Stimulated activated CD8-positive, alpha-beta memory T cell treated with anti-CD3 and anti-CD28 coated beads, Interleukin-12 subunit alpha, Interleukin-12 subunit beta, amount 100 ng/mL, for 24 hours (primary cell): Measurements from ENCODE around the gene TRIM62.

ENCODE experiments used
- DNase-seq: peaks from one replicate; pipeline ENCODE4 v3.0.0-alpha.2; 2020; ENCODE audit errors: extremely low read depth

The TRIM62 gene

DNA sequence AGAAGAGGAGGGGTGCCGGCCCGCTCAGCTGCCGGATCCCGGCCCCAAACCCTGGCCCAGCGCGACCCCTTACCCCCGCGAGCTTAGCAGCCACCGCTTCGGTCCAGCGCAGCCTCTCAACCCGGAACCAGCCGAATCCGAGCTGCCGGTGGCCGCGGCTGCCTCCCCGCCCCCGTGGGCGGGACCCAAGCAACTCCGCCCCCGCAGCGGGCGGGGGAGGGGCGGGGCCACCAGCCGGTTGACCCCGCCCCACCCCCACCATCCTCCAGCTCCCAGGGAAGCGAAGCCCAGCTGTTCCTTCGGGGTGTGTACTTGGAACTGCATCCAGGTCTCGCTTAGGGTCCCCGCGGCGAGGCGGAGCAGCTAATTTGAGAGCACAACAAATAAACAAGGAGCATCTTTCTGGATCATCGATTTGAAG lies at the start of gene TRIM62:
TSS of gene TRIM62 (minus strand) at position 123 of the 421 bp plus-strand sequence. CDS start 611 bp downstream, outside the sequence.
- peak; percentile 54 for DNase-seq

DNA sequence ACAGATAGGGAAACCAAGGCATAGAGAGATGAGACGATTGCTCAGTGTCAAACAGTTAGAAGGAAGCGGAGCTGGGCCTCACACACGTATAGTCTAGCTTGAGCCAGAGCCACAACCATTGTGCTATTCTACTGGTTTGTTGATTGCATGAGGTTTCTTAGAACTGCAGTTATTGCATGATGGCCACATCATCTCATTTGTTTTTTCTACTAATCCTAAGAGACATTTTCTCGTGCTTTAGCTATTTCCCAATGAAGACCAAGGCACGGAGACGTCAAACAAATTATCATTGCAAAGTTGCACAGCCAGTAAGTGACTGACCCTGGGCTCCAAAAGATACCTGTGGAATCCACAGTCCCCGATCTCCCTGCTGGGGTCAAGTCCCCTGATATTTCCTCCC lies 49.3 kb upstream of the TRIM62 start:
- DNase-seq = no peak

DNA sequence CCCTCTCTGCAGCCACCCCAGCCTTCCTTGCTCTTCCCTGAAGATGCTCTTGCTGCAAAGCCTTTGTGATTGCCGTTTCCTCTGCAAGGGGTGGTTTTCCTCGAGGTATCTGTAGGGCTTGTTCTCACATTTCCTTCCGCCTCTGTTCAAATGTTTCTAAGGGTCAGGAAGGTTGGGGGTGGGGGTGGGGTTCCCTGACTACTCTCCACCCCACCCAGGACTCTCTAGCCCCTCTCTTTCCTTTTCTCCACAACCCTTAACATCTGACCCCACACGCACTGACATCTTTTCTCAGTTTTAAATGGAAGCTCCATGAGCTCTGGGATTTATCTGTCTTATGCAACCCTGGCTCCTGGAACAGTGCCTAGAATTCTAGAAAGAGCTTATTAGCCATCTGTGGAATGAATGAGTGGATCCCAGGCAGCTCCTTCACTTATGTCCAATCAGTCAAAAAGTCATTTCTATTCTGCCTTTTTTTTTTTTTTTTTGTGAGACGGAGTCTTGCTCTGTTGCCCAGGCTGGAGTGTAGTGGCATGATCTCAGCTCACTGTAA lies 47.2 kb upstream of the TRIM62 start:
- no peak for DNase-seq

DNA sequence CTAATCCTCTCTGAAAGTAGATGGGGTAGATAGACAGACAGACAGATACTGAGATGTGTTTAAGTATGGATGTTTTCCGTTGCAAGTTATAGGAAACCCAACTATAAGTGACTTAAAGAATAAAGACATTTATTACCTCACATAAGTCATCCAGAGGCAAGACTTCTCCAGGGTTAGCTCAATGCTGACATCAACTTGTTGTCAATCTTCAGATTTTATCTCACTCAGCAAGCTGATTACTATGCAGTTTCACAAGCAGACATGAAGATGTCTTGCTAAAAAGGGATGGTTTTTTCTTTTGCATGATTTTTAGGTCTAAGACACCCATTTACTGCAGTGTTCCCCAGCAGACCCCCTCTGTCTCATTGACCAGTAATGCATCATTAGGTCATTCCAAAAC lies 43.7 kb upstream of the TRIM62 start:
- no peak for DNase-seq

DNA sequence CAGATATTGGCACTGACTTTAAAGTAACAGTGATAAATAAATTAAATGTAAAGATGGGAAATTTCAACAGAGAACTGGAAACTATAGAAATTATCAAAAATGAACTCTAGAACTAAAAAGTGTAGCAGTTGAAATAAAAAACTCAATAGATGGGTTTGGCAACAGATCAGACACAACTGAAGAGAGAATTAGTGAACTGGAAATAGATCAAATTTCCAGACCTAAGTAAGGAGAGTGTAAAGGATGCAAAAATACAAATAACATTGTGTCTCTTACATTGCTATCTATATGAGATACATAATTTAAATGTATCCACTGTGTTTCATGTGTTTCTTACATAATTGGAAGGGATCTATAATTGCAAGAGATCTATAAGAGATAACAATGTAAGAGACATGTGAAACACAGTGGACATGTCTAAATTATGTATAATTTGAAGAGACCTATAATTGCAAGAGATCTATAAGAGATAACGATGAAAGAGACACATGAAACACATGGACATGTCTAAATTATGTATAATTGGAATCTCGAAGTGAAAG lies 42.4 kb upstream of the TRIM62 start:
- no peak for DNase-seq

DNA sequence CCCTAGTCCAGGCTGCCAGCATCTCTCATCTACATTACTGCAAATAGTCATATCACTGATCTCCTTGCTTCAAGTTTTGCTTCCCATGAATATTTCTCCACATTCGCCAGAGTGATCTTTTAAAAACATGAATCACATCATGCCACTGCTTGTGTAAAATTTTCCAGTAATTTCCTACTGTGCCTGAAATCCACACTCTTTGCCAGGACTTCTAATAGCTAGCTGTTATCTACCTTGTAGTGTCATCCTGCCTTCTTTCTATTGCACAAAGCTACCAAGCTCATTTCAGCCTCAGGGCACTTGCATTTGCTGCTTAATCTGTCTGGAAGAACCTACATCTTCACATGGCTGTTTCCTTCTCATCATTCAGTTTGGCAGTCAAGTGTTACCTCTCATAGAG lies 40.5 kb upstream of the TRIM62 start:
- no peak for DNase-seq

DNA sequence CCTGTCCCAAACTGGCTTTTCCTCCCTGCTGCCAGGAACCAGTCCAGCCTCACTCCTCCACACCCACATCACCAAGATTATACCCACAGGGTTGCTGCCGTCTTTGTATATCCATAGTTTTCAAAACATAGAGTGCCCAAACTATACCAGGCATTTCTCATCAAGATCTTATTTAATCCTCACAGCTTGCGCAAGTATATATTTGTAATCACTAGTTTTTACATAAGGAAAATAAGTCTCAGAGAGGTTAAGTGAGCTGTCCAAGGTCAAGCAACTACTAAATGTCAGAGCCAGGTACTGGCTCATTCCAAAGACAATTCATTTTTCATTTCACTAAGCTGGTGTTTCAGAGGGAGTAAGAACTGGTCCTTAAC lies 39.5 kb upstream of the TRIM62 start:
- no peak for DNase-seq

DNA sequence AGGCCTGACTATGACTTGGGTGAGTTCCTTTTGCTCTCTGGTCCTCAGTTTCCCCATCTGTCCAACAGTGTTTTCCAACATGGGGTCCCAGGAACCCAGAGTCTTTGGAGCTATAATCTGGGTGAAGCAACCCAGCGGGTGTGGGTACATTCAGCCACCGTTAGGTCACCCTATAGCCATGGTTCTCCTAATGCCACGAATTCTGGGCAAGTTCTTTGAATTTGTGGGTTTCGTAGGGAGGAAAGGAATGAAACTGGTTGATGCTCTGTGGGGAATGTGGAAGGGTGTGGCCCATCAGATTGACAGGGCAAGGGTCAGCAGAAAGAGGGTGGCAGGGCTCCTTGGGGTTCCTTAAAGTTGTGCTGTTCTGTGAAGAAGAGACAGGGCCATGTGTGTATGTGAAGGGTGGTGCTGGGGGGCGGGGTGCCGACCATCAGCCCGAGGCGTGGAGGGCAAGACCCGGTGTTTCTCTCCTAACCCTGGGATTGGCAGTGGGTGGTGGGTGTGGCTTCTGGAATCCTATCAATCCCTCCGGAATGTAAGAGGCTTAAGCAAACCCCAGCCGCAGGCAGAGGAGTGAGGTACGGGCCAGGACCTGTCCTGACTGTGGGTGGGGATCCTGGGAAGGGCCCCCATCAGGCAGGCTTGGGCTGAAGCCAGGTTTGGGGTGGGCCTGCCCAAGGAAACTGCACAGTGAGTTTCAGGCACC lies 39.0 kb upstream of the TRIM62 start:
- DNase-seq = no peak

DNA sequence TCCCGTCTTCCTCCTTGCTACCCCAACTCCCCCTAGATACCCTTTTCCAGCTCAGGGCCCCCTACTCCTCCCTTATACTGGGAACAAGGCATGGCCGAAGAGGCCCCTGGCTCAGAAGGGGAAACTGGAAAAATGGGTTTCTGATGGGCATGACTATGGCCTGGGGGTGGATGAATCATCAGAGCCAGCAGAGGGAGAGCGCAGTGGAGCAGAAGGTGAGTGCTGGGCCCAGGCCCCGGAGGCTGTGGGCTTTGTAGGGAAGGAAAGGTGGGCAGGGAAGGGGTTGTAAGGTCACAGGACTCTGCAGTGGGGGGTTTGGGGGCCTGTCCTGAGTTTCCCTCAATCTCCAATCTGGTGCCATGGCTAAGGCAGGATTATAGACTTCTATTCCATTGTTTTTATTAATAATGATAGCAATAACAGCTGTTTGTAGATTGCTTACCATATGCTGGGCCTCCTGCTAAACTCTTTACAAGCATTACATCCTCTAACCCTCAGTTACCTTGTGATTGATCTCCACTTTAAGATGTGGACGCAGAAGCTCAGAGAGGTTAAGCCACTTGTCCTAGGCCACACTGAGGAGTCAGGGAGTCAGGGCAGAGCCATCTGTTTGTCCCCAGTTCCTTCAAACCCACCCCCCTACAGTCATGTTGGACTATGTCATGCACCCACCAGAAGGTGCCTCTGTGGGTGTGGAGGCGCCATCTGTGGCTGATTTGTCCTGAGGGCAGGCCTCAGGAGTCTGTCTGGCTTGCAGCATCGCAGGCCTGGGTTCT lies 38.2 kb upstream of the TRIM62 start:
- no peak for DNase-seq

DNA sequence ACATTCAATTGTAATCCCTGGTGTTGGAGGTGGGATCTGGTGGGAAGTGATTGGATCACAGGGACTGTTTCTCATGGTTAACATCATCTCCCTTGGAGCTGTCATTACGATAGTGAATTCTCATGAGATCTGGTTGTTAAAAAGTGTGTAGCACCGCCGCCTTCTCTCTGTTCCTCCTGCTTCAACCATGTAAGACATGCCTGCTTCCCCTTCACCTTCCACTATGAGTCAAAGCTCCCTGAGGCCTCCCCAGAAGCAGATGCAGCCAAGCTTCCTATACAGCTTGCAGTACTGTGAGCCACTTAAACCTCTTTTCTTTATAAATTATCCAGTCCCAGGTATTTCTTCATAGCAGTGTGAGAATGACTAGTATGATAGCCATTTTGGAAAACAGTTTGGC lies 30.1 kb upstream of the TRIM62 start:
- no peak for DNase-seq

DNA sequence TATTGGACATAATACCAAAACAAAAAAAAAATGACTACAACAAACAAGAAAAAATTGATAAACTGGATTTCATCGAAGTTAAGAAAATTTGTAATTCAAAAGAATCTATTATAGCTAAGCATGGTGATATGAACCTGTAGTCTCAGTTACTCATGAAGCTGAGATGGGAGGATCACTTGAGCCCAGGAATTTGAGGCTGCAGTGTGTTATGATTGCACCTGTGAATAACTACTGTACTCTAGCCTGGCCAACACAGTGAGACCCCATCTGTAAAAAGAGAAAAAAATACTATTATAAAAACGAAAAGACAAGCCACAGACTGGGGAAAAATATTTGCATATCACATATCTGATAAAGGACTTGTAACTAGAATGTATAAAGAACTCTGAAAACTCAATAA lies 24.5 kb upstream of the TRIM62 start:
- no peak for DNase-seq

DNA sequence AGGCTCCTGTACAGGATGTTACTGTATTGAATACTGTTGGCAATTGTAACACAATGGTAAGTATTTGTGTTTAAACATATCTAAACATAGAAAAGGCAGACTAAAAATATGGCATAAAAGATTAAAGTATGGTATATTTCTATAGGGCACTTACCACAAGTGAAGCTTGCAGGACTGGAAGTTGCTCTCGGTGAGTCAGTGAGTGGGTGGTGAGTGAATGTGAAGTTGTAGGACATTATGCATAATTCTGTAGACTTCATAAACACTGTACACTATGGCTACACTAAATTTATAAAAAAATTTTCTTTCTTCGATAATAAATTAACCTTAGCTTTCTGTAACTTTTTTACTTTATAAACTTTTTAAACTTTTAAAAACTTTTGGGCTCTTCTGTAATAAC lies 13.7 kb upstream of the TRIM62 start:
- no peak for DNase-seq

DNA sequence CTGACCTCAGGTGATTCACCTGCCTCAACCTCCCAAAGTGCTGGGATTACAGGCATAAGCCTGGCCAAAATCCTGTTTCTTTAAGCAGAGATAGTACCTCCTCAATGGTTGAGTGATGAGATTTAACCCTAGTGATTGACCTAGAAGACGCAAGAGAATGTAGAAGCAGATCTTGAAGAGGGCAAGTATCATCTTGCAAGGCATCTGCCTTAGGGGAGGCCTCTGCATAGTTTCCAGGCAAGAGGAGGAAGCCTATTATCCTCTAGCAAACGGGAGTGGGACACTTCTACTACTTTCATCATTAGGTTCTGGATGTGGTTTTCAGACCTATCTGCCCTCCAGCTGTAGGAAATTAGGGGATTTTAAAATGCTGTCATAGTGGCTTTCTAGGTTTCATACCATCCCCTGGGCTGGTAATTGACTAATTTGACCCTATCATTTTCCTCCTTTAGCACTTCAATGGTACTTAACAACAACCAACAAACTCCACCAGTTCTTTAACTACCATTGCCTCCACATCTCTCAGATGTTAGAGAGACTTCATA lies 10.0 kb upstream of the TRIM62 start:
- DNase-seq = no peak

DNA sequence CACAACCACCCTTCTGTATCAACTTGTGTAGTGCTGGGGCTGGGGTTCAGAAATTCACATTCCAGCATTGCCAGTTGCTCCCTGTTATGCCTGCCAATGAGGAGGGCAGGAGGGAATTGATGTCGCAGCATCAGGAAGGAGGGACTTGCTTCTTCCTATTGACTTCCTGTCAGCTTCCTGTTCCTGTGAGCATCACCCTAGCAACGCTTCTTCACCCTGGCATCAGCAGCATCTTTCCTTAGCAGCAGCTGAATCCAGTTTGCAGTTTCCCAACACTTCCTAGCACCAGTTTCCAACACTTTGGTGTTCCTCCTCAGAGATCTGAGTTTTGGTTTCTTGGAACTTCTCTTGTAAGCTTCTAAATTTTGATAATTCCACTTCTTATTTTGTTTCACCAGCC lies 8.9 kb upstream of the TRIM62 start:
- DNase-seq = no peak

DNA sequence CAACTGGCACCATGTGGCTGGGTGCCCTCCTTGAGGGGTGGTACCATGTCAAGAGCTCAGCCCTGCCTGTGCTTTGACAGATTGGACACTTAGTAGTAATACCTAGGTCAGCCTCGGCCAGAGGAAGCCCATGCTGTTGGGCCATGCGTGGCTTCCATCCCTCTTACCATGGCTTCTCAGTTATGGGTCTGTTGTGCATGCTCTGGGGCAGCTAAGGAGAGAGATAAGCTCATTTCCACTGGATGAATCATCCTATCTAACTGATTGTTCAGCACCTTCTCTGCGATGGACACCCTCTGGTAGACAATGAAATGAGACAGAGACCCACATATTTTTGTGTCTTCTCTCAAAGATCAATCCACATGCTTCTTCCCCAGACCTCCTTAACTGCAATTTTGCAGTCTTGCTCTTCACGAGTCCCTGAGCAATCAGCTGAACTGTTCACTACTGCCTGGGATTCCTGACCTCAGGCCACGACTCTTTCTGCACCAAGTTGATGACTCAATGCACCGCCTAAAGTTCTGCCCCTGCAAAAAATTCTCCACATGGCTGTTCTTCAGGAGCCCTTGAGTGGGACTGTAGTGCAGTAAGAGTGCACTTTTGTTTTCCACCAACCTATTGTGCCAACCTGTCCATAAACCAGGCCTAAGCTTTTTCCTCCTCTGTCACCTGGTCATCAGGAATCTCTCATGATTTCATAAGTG lies 6.9 kb upstream of the TRIM62 start:
- no peak for DNase-seq

DNA sequence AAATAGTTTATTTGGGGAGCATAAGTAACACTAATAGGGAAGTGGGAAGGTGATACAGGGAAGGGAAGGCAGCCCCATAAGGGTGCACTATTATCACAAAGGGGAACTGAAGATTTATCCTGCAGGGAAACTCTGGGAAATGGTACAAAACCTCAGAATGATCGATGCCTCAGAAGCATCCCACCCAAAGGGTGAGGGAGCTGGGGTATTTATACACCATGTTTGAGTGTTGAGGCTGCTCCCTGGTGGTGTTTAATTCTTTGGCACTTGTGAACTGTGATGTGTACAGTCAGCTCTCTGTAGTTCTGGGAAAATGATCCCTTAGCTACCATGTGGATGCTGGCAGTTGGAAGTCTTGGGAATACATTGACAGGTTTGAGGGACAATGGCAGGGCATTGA lies 5.1 kb upstream of the TRIM62 start:
- DNase-seq = no peak

DNA sequence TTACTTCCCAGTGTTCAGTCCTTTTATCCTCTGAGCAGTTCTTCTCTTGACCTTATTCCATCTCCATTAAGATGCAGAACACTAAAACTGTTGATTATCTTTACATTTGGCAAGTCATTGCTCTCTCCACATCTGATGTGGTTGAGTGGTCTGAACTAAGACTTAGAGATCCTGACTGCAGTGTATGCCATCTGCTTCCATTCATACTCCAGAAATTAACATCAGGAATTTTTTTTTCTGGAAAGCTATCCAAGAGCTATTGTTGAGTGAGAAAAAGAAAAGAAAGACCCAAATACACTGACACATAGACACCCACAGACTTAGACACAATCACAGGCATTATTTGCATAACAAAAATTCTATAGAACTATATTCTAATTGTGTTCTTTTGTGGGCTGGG lies 3.7 kb upstream of the TRIM62 start:
- no peak for DNase-seq

DNA sequence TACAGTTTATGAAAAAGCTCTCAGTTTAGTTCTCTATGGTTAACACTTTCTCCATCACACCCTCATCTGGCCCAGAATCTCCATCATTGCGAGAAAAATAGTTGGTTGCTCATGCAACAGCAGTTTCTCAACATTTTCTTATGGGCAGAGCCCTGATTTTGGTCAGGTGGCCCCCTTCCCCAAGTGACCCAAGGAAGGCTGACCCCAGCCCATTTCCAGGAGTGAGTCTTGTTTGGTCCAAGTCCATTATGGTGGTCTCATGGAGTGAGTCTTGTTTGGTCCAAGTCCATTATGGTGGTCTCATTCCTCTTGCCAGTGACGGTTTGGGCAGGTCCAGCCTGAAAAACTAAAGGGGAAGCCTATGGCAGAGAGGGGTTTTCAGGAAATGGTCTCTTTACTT lies 1.5 kb upstream of the TRIM62 start:
- no peak for DNase-seq

DNA sequence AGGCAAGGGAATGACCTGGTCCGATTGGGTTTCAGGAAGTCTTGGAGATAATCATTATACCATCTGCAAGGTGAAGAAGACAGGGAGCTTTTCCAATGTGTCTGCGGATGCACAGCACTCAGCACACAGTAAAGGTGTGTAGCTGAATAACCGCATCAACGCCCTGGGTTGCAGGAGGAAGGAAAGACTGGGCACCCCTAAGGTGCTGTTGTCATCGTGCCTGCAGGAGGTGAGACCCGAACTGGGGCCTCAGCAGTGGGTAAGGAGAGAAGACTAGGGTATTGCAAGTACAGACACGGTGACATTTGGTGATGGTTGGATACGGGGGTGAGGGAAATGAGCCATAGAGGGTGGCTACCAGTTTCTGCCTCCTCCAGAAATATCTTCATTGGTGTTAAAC lies 1.1 kb upstream of the TRIM62 start:
- DNase-seq = no peak

DNA sequence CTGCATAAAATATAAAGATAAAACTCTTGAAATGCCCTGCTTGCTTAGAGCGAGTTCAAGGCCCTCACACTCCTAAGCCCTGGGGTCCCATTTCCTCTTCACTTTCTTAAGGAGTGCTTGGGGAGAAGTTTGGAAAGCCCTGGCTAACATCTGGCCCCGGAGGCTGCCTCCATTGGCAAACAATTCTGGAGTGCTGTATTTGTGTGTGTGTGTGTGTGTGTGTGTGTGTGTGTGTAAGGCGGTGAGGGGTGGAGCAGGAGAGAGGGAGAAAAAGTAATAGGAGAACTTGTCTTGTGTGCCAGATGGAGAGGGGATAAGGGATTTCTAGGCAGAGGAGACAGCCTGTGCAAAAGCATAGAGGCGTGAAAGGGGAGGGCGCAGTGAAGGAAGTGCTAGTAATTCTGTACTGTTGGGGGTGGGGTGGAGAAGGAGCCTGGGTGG lies 578 bp upstream of the TRIM62 start:
- DNase-seq = no peak

DNA sequence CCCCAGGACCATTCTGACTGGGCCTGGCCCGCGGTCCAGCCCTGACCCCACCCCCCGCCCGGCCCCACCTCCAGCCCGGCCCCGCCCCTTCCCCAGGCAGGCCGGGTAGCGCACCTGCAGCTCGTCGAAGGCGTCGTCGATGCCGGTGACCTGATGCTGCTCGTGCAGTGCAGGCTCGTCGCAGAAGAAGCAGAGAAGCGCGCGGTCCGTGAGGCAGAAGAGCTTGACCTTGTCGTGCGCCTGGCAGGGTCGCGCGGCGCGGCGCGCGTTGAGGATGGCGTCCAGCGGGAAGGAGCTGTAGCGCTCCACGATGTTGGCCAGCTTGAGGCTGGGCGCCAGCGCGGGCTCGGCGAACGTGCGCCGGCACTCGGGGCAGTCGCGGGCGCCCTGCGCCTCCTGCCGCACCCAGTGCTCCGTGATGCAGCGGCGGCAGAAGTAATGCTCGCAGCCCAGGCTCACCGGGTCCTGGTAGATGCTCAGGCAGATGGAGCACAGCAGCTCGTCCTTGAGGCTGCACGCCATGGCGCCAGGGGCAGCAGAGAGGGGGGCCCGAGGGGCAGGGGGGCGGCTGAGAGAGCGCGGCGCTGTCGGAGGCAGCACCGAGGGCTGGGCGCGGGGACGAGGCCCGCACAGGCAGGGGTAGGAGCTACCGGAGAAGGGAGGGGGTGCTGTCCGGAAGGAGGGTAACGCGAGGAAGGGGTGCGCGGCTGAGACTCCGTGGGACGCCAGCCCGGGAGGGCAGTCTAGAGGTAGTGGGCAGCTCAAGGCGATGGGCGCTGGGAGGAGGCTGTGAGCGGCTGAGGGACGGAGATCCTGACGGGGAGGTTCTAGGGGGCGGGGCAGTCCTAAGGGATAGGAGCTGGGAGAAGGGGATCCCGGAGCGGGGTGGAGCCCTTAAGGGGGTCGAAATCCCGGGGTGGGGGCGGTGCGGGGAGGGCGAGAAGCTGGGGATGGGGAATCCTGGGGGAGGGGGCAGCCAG lies 642 bp downstream of the TRIM62 start:
- DNase-seq = no peak
